Suprapubic skin (tissue), 4 donors: ENCODE measurements around the gene FUT7. TPM values are rescaled to one million over a fixed set of nuclear protein-coding genes. Genes with fewer than 3 reads are reported as not detected.

Experiments used
- DNase-seq, 2 donors: peaks; one replicate each; pipeline ENCODE4 v3.0.0-alpha.2; 2019; ENCODE audit warnings: low spot score in 2 of 2
- H3K27ac ChIP-seq: fragments of 200-600 bp; sonication (generic); one replicate; pipeline ENCODE4 v1.5.1; 2019
- H3K27me3 ChIP-seq: fragments of 200-600 bp; sonication (generic); one replicate; pipeline ENCODE4 v1.5.1; 2019
- H3K36me3 ChIP-seq: fragments of 200-600 bp; sonication (generic); one replicate; pipeline ENCODE4 v1.5.1; 2019
- H3K4me1 ChIP-seq: fragments of 200-600 bp; sonication (generic); one replicate; pipeline ENCODE4 v1.5.1; 2019
- H3K4me3 ChIP-seq: fragments of 200-600 bp; sonication (generic); one replicate; pipeline ENCODE4 v1.5.1; 2019; ENCODE audit warnings: mild to moderate bottlenecking
- H3K9me3 ChIP-seq: fragments of 200-600 bp; sonication (generic); one replicate; pipeline ENCODE4 v1.5.1; 2019
- EP300 ChIP-seq: sonication (generic); formaldehyde crosslinking; IDR thresholded peaks from one replicate; pipeline ENCODE4 v1.6.1; 2017; ENCODE audit warnings: antibody characterized with exemption
- POLR2A ChIP-seq, 2 donors: fragments of 450-650 bp; IDR thresholded peaks; one replicate each; pipeline ENCODE4 v1.6.1; 2017; ENCODE audit warnings: antibody characterized with exemption in 2 of 2, mild to moderate bottlenecking in 2 of 2, moderate library complexity in 2 of 2
- POLR2AphosphoS5 ChIP-seq, 3 donors: sonication (generic); formaldehyde crosslinking; IDR thresholded peaks; one replicate each; pipeline ENCODE4 v1.6.1; 2017; ENCODE audit warnings: antibody characterized with exemption in 3 of 3
- WGBS: methylation state at CpG from one replicate; pipeline ENCODE4 v1.1.5; 2018; 5-methylcytosine and 5-hydroxymethylcytosine counted together
- total RNA-seq, 4 donors: library from RNA; depleted of rRNA; stranded (reverse); fragments of >200 nt; gene quantifications; one replicate each; pipeline ENCODE4 v1.1.0, GENCODE V29; 2016
- TF ChIP-seq, protein P1 (sequence below), 2 donors: fragments of 200-600 bp in 1 of 2; fragments of 450-650 bp in 1 of 2; sonication (generic) in 1 of 2; IDR thresholded peaks; one replicate each; pipeline ENCODE4 v1.5.1; 2016 to 2019; ENCODE audit warnings: antibody characterized with exemption in 2 of 2, mild to moderate bottlenecking in 1 of 2, moderate library complexity in 1 of 2

Gene FUT7
- total RNA-seq, 4 donors from 2014 or later: 0.72 TPM; not detected in 3

DNA sequence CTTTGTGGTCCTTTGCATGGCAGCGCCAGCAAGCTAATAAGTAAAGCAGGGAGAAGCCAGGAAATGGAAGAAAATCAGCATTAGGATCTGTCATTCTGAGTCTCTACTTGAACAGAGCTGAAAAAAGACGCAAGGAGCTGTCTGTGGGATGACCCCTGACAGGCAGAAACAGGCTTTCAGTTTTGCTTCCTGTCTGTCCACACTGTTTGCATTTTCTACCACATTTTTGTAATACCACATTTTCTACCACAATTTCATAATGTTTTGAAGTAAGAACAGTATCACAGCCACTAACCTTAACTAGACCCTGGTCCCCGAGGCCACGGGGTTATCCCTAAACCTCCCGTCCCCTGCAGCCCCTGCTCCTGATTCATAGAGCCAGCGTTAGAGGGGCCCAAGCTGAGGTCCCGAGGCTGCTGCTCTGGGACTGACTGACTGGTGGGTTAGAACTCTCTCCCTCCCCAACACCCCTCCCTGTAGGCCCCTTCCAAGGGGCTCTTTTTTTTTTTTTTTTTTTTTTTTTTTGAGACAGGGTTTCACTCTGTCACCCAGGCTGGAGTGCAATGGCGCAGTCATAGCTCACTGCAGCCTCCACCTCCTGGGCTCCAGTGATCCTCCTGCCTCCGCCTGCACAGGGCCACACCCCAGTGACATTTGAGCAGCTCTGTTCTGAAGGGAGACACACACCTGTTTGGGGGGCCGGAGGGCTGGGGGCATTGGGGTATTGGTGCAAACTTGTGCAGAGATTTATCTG lies 31.5 kb downstream of the FUT7 start:
- TF ChIP-seq POLR2AphosphoS5 (IDR thresholded peaks at IDR 0.05): no peak
- TF ChIP-seq, protein P1, sequence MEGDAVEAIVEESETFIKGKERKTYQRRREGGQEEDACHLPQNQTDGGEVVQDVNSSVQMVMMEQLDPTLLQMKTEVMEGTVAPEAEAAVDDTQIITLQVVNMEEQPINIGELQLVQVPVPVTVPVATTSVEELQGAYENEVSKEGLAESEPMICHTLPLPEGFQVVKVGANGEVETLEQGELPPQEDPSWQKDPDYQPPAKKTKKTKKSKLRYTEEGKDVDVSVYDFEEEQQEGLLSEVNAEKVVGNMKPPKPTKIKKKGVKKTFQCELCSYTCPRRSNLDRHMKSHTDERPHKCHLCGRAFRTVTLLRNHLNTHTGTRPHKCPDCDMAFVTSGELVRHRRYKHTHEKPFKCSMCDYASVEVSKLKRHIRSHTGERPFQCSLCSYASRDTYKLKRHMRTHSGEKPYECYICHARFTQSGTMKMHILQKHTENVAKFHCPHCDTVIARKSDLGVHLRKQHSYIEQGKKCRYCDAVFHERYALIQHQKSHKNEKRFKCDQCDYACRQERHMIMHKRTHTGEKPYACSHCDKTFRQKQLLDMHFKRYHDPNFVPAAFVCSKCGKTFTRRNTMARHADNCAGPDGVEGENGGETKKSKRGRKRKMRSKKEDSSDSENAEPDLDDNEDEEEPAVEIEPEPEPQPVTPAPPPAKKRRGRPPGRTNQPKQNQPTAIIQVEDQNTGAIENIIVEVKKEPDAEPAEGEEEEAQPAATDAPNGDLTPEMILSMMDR (IDR thresholded peaks at IDR 0.05): no peak
- TF ChIP-seq EP300: no peak
- TF ChIP-seq POLR2A (IDR thresholded peaks at IDR 0.05): no peak
- no peaks in the 10 kb centered on the region for H3K9me3 ChIP-seq
- no peak for DNase-seq
- H3K4me3 ChIP-seq: no peak overlapping the region
- 55% methylated on average over 10 of the region's 10 CpGs for WGBS
- peaks cover 26% of the 10 kb centered on the region for H3K4me1 ChIP-seq
- H3K27me3 ChIP-seq: peaks cover 4% of the 10 kb centered on the region
- no peak overlapping the region for H3K27ac ChIP-seq
- no peaks in the 10 kb centered on the region for H3K36me3 ChIP-seq

GRCh38 chr9:136997830-136998234 lies 34.1 kb downstream of the FUT7 start:
- Histone ChIP-seq H3K27ac (no peak overlapping the region), H3K36me3 (no peaks in the 10 kb centered on the region), H3K4me1 (peaks cover 51% of the 10 kb centered on the region), H3K4me3 (no peak overlapping the region), H3K9me3 (no peaks in the 10 kb centered on the region), H3K27me3 (peaks cover 4% of the 10 kb centered on the region)
- WGBS: 71% methylated on average over 18 of the region's 18 CpGs
- DNase-seq: no peak
- TF ChIP-seq POLR2AphosphoS5 (IDR thresholded peaks at IDR 0.05): no peak
- no peak for TF ChIP-seq EP300
- TF ChIP-seq, protein P1 (IDR thresholded peaks at IDR 0.05): no peak
- no peak for TF ChIP-seq POLR2A (IDR thresholded peaks at IDR 0.05)

DNA sequence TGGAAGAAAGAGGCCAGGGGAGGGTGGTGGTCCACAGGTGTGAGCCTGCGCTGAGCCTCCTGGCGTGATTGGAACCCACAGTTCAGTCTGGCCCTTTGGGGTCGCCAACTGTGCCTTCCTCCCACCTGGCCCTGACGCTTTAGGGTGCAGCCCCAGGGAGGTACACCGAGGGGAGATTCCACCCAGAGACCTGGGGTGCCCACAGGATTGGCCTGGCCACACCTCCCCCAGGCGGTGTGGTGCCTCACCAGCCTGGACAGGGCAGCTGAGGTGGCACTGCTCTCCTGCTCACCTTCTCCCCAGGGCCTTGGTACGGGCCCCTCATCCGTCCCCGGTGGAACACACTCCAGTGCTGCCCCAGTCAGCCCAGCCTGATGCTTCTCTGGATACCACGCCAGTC lies 34.5 kb downstream of the FUT7 start:
- Histone ChIP-seq H3K4me1 (peaks cover 56% of the 10 kb centered on the region), H3K27ac (no peak overlapping the region), H3K36me3 (no peaks in the 10 kb centered on the region)

GRCh38 chr9:136996361-136997292 lies 35.3 kb downstream of the FUT7 start, which contains the start of gene CLIC3:
Gene CLIC3, minus strand, starts transcription at chr9:136996568. Its CDS starts 25 bp downstream, at chr9:136996543.
- Histone ChIP-seq H3K4me3 (peak within 1 kb of the TSS; percentile 33), H3K27ac (no peak within 1 kb of the TSS), H3K36me3 (no peaks in the 10 kb centered on the region), H3K4me1 (peaks cover 60% of the 10 kb centered on the region), H3K9me3 (no peaks in the 10 kb centered on the region), H3K27me3 (peaks cover 4% of the 10 kb centered on the region)
- TF ChIP-seq EP300 (no peak), POLR2AphosphoS5 (IDR thresholded peaks at IDR 0.05) (no peak), POLR2A (IDR thresholded peaks at IDR 0.05) (no peak)
- TF ChIP-seq, protein P1 (IDR thresholded peaks at IDR 0.05): no peak
- DNase-seq: no peak
- WGBS: 39% methylated on average over 12 of the region's 35 CpGs

More for the DNA sequence above, 34.5 kb downstream of the FUT7 start:
- 84% methylated on average over 10 of the region's 10 CpGs for WGBS
- TF ChIP-seq POLR2AphosphoS5 (IDR thresholded peaks at IDR 0.05) (no peak), EP300 (no peak), POLR2A (IDR thresholded peaks at IDR 0.05) (no peak)
- DNase-seq: no peak
- Histone ChIP-seq H3K4me3 (no peak overlapping the region), H3K27me3 (peaks cover 4% of the 10 kb centered on the region), H3K9me3 (no peaks in the 10 kb centered on the region)

DNA sequence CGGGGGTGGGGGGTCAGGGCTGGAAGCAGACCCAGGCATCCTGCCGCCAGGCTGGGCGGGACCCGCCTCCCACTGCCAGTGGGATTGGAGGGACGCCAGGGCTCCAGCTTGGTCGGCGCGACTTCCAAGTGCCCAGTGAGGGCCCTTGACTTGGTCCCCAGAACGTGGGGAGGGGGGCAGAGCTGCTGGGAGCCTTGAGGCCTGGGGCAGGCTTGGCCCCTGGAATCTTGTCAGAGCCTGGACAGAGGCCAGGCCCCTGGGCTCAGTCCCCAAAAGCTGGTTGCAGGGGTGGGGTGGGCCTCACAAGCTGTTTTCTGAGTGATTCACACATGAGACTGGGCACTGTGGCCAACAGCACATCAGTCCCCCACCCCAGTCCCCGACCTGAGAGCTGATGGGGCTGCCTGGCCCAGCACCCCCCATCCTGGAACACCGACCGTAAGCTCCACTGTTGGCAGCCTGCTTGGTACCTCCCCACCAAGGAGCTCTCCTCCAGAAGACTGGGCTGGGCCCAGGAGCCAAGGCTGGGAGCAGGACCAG lies 36.0 kb downstream of the FUT7 start:
- Histone ChIP-seq H3K27me3 (peaks cover 4% of the 10 kb centered on the region), H3K27ac (no peak overlapping the region), H3K9me3 (no peaks in the 10 kb centered on the region), H3K36me3 (no peaks in the 10 kb centered on the region), H3K4me3 (peak overlapping the region; percentile 33), H3K4me1 (peaks cover 64% of the 10 kb centered on the region)
- TF ChIP-seq POLR2A (IDR thresholded peaks at IDR 0.05) (no peak), EP300 (no peak), POLR2AphosphoS5 (IDR thresholded peaks at IDR 0.05) (no peak)
- TF ChIP-seq, protein P1 (IDR thresholded peaks at IDR 0.05): no peak
- DNase-seq: no peak
- 17% methylated on average over 1 of the region's 12 CpGs for WGBS
